Measurements from ENCODE around the gene ACTR6. TPM values are rescaled to one million over a fixed set of nuclear protein-coding genes. Genes with fewer than 3 reads are reported as not detected.
A peak's percentile ranks its signal among the peaks of the same experiment; 100 is the strongest.
"Not testable (repeated sequence)": the region's sequence is repeated elsewhere in the genome, so short reads cannot be mapped to it uniquely, and the experiment has no call there.

Gene ACTR6
- total RNA-seq, 3 donors from 2014 or later, result 20.4 to 26.5 (median 21.4) TPM

DNA sequence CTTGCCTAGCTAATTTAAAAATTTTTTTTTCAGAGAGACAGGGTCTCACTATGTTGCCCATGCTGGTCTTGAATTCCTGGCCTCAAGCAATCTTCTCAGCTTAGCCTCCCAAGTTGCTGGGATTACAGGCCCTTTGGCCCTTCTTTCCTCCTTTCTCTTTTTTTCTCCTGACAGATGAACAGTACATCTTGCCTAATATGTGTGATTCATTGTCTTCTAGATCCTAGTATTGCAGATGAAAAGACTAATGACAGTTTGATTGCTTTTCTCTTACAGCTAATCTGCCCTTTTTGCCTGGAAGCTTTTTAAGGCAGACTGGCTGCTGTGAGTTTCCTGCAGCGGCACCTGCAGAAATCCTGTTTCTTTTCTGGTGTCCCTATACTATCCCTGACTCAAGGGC, 54.3 kb downstream of the ACTR6 start:
- DNase-seq, result no peak
- H3K9me3 ChIP-seq, result no peaks in the 10 kb centered on the region
- ATAC-seq, result no peak
- no peaks in the 10 kb centered on the region for H3K36me3 ChIP-seq (ENCODE audit: low read depth)
- H3K4me1 ChIP-seq (ENCODE audit: low read depth), result no peaks in the 10 kb centered on the region
- H3K4me3 ChIP-seq, result no peak overlapping the region
- intact Hi-C loops (cut with DNase I, micrococcal nuclease), result no loop called here
- TF ChIP-seq, protein P1, sequence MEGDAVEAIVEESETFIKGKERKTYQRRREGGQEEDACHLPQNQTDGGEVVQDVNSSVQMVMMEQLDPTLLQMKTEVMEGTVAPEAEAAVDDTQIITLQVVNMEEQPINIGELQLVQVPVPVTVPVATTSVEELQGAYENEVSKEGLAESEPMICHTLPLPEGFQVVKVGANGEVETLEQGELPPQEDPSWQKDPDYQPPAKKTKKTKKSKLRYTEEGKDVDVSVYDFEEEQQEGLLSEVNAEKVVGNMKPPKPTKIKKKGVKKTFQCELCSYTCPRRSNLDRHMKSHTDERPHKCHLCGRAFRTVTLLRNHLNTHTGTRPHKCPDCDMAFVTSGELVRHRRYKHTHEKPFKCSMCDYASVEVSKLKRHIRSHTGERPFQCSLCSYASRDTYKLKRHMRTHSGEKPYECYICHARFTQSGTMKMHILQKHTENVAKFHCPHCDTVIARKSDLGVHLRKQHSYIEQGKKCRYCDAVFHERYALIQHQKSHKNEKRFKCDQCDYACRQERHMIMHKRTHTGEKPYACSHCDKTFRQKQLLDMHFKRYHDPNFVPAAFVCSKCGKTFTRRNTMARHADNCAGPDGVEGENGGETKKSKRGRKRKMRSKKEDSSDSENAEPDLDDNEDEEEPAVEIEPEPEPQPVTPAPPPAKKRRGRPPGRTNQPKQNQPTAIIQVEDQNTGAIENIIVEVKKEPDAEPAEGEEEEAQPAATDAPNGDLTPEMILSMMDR (IDR thresholded peaks at IDR 0.05), result no peak

DNA sequence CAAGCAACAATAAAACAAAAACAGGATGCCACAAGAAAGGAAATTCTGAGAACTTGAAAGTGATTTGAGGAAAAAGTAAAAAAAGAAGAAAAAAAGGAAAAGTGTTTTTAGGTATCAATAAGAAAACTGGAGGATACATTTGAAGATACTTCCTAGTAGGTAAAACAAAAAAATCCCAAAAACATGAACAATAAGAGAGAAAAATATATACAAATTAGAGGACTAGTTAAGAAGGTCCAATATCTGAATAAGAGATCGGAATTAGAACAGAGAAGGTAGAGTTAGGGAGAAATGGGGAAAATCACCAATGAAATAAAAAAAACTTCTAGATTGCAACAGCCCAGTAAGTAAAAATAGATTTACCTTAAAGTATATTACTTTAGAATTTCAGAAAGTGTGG, 57.5 kb downstream of the ACTR6 start:
- TF ChIP-seq, protein P1 (IDR thresholded peaks at IDR 0.05), result no peak
- DNase-seq (no peak), ATAC-seq (no peak)
- H3K4me1 ChIP-seq (ENCODE audit: low read depth), result no peaks in the 10 kb centered on the region
- H3K4me3 ChIP-seq, result no peak overlapping the region
- no peaks in the 10 kb centered on the region for H3K9me3 ChIP-seq
- no peaks in the 10 kb centered on the region for H3K36me3 ChIP-seq (ENCODE audit: low read depth)
- intact Hi-C loops (cut with DNase I, micrococcal nuclease), result no loop called here

DNA sequence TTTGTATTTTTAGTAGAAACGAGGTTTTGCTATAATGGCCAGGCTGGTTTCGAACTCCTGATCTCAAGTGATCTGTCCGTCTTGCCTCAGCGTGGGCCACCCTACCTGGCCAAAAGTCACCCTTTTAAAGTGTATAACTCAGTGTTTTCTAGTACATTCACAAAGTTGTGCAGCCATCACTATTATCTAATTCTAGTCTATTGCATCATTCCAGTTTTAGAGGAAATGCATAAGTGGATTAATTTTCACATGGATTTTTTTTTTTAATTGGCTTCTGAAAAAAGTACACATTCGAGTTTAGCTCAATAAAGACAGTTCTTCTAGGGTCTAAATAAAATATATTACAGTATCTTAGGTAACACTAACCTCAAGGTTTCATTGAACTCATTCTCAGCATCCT, 62.5 kb downstream of the ACTR6 start:
- Histone ChIP-seq H3K4me1 (ENCODE audit: low read depth) (peaks cover 1% of the 10 kb centered on the region), H3K4me3 (no peak overlapping the region), H3K9me3 (no peaks in the 10 kb centered on the region), H3K36me3 (ENCODE audit: low read depth) (no peaks in the 10 kb centered on the region)
- TF ChIP-seq, protein P1 (IDR thresholded peaks at IDR 0.05), result no peak
- intact Hi-C loops (cut with DNase I, micrococcal nuclease), result no loop called here
- ATAC-seq (no peak), DNase-seq (no peak)

DNA sequence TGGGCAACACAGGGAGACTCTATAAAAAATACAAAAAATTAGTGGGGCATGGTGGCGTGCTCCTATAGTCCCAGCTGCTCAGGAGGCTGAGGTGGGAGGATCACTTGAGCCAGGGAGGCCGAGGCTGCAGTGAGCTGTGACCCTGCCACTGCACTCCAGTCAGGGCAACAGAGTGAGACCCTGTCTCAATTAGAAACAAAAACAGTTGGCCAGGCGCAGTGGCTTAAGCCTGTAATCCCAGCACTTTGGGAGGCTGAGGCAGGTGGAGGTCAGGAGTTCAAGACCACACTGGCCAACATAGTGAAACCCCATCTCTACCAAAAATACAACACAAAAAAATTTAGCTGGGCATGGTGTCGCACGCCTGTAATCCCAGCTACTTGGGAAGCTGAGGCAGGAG, 64.5 kb downstream of the ACTR6 start:
- ATAC-seq; DNase-seq; H3K4me1 ChIP-seq (ENCODE audit: low read depth); H3K4me3 ChIP-seq; intact Hi-C loops (cut with DNase I, micrococcal nuclease); H3K9me3 ChIP-seq; H3K36me3 ChIP-seq (ENCODE audit: low read depth): not testable (repeated sequence)

DNA sequence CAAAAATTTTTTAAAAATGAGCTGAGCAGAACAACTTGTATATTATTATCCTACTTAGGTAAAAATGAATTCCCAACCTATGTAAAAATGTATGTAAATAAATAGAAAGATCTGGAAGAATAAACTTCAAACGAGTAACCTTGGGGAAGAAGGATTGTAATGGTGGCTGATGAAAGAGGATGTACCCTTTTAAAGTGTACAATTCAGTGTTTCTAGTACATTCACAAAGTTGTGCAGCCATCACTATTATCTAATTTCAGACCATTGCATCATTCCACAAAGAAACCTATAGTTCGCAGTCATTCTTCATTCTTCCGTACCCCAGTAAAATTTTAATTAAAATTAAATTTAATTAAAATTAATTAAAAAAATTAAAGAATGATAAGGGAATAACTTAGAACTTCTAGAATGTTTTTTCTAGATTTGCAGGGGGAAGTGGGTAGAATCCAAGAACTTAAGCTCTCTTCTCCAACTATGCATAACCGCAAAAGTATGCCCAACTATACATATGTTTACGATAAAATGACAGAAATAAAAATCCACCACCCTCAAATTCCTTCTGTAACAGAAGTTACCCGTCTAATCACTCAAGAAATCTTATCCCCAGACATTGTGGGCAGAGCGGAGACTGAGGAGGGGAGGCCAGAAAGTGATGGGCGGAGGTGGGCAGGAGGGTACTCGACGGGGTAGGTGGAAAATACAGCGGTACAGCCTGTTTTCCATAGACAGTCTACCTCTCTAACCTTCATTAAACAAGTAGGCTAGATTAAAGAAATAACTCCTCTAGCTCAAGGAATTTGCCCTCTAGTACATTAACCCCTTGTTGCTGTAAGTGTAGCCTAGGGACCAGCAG, 65.3 kb downstream of the ACTR6 start:
- ATAC-seq, result no peak
- H3K36me3 ChIP-seq (ENCODE audit: low read depth), result no peaks in the 10 kb centered on the region
- intact Hi-C loops (cut with DNase I, micrococcal nuclease), result no loop called here

DNA sequence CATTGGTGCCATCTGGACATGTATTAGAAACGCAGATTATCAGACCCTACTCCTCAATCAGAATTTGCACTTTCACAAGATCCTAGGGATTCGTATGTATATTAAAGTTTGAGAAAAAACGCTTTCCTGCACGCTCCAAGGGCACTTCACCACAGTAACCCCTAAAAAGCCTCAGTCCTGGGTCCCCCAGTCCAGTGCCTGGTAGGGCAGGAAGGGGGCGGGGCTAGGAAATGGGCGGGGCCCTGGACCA, 65.9 kb downstream of the ACTR6 start:
- peak; percentile 84 for ATAC-seq

More for the DNA sequence above, 65.3 kb downstream of the ACTR6 start:
- no peaks in the 10 kb centered on the region for H3K9me3 ChIP-seq
- DNase-seq, result no peak
- peak overlapping the region; percentile 95 for H3K4me3 ChIP-seq
- TF ChIP-seq, protein P1 (IDR thresholded peaks at IDR 0.05), result no peak
- peaks cover 14% of the 10 kb centered on the region for H3K4me1 ChIP-seq (ENCODE audit: low read depth)

More for the DNA sequence above, 65.9 kb downstream of the ACTR6 start:
- TF ChIP-seq, protein P1 (IDR thresholded peaks at IDR 0.05), result no peak
- intact Hi-C loops (cut with DNase I, micrococcal nuclease), result no loop called here
- peak overlapping the region; percentile 95 for H3K4me3 ChIP-seq
- H3K4me1 ChIP-seq (ENCODE audit: low read depth), result peaks cover 20% of the 10 kb centered on the region
- no peaks in the 10 kb centered on the region for H3K36me3 ChIP-seq (ENCODE audit: low read depth)
- no peaks in the 10 kb centered on the region for H3K9me3 ChIP-seq
- peak in 1 of 3 donors; percentile 100 for DNase-seq
